Loucy (cell line): ENCODE data around the gene WDR4.

Experiments
- EZH2phosphoT487 ChIP-seq: fragments of 200-600 bp; IDR thresholded peaks from 2 replicates; pipeline ENCODE4 v1.6.1; 2018; ENCODE audit warnings: antibody characterized with exemption, mild to moderate bottlenecking, moderate library complexity, borderline replicate concordance
- TF ChIP-seq, protein P1 (sequence below): fragments of 200-600 bp; sonication (generic); conservative IDR thresholded peaks from 2 replicates; pipeline ENCODE4 v1.5.1; 2014; ENCODE audit warnings: mild to moderate bottlenecking, antibody characterized with exemption, low read length

DNA sequence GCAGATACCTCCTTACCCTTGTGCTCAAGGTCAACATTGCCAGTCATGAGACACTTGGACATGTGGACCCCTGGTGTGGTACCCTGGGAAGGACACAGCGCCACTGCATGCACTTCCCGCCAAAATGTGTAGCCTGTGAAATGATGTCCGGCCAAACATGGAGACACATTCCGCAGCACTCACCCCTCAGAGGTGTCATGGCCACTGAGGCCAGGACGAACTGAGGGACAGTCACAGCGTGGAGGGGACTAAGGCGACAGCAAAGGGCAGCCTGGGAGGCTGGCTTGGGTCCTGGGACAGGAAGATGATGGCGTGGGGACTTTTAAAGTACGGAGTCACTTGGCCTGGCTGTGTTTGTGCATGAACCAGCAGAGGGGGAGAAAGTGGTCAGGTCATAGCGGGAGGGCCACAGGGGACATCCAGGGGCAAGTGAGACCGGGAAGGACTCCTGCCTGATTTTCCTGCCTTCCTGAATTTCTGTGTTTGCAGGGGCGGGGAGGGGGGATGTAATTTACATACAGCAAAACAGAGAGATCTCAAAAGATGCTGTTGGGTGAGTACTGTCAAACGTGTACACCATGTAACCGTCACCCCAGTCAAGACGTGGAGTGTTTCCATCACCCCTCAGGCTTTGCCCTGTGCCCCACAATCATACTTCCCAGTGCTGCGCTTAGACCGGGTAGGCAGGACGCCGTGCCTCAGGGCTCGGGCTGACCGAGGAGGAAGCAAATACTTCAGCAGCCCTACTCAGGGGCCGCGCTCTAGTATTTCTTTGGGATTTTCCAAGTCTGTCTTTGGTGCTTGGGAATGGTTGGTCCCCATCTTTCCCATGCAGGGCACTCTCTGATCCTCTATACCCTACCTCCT, 45.2 kb downstream of the WDR4 start:
- TF ChIP-seq, protein P1, sequence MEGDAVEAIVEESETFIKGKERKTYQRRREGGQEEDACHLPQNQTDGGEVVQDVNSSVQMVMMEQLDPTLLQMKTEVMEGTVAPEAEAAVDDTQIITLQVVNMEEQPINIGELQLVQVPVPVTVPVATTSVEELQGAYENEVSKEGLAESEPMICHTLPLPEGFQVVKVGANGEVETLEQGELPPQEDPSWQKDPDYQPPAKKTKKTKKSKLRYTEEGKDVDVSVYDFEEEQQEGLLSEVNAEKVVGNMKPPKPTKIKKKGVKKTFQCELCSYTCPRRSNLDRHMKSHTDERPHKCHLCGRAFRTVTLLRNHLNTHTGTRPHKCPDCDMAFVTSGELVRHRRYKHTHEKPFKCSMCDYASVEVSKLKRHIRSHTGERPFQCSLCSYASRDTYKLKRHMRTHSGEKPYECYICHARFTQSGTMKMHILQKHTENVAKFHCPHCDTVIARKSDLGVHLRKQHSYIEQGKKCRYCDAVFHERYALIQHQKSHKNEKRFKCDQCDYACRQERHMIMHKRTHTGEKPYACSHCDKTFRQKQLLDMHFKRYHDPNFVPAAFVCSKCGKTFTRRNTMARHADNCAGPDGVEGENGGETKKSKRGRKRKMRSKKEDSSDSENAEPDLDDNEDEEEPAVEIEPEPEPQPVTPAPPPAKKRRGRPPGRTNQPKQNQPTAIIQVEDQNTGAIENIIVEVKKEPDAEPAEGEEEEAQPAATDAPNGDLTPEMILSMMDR, result no peak
- TF ChIP-seq EZH2phosphoT487, result no peak
